Osteoblast (primary cell): ENCODE results near the gene UBTD2. TPM values are rescaled to one million over a fixed set of nuclear protein-coding genes. Genes with fewer than 3 reads are reported as not detected.

ENCODE experiments used
- DNase-seq: peaks from one replicate; pipeline ENCODE4 v3.0.0; 2011; ENCODE audit warnings: low spot score, mixed read lengths; ENCODE audit not compliant: insufficient read length; ENCODE audit errors: missing footprints
- H2AFZ ChIP-seq: 2 replicates; pipeline ENCODE4 v1.6.0; 2011; ENCODE audit warnings: mild to moderate bottlenecking, low read length
- H3K27ac ChIP-seq: 2 replicates; pipeline ENCODE4 v1.5.1; 2011; ENCODE audit warnings: mild to moderate bottlenecking, low read depth, low read length, moderate library complexity
- H3K27me3 ChIP-seq: 2 replicates; pipeline ENCODE4 v1.6.0; 2012; ENCODE audit warnings: mild to moderate bottlenecking, control low read depth, inconsistent platforms, low read length, moderate library complexity; ENCODE audit not compliant: insufficient read depth
- H3K36me3 ChIP-seq: 2 replicates; pipeline ENCODE4 v1.5.1; 2011; ENCODE audit warnings: mild to moderate bottlenecking, low read length, control low read depth, moderate library complexity; ENCODE audit not compliant: insufficient read depth
- H3K4me1 ChIP-seq: 2 replicates; pipeline ENCODE4 v1.5.1; 2011; ENCODE audit warnings: mild to moderate bottlenecking, low read length, control low read depth, moderate library complexity; ENCODE audit not compliant: insufficient read depth
- H3K4me2 ChIP-seq: 2 replicates; pipeline ENCODE4 v1.6.0; 2011; ENCODE audit warnings: mild to moderate bottlenecking, low read length; ENCODE audit not compliant: insufficient read depth
- H3K4me3 ChIP-seq: fragments of 200-600 bp; sonication (generic); 3 replicates; pipeline ENCODE4 v1.5.1; 2012; ENCODE audit warnings: mild to moderate bottlenecking, low read length, inconsistent platforms; ENCODE audit not compliant: insufficient read depth
- H3K79me2 ChIP-seq: 2 replicates; pipeline ENCODE4 v1.6.0; 2012; ENCODE audit warnings: mild to moderate bottlenecking, low read length, control low read depth, inconsistent platforms; ENCODE audit not compliant: insufficient read depth
- H3K9me3 ChIP-seq: 2 replicates; pipeline ENCODE4 v1.5.1; 2011; ENCODE audit warnings: low read depth, low read length, control low read depth
- H4K20me1 ChIP-seq: 2 replicates; pipeline ENCODE4 v1.6.0; 2012; ENCODE audit warnings: mild to moderate bottlenecking, low read length, control low read depth; ENCODE audit not compliant: insufficient read depth
- CTCF ChIP-seq: IDR thresholded peaks from 2 replicates; pipeline ENCODE4 v1.5.1; 2011; ENCODE audit warnings: mild to moderate bottlenecking, low read depth, low read length, moderate library complexity; ENCODE audit errors: extremely low read depth
- total RNA-seq: library from RNA; depleted of rRNA; stranded (reverse); fragments of >200 nt; gene quantifications from 2 replicates; pipeline ENCODE4 v1.2.3, GENCODE V29; 2012

The UBTD2 gene
- total RNA-seq, 1 donor: 37.6 TPM

- H3K4me1 ChIP-seq: peaks cover 30% of the 10 kb centered on the region
- H2AFZ ChIP-seq: no peak overlapping the region
- no peaks in the 10 kb centered on the region for H3K36me3 ChIP-seq
- H3K27ac ChIP-seq: no peak overlapping the region
- no peaks in the 10 kb centered on the region for H3K9me3 ChIP-seq
- H4K20me1 ChIP-seq: peaks cover 50% of the 10 kb centered on the region
- no peak for TF ChIP-seq CTCF
- H3K4me2 ChIP-seq: no peak overlapping the region
- H3K79me2 ChIP-seq: peaks cover 80% of the 10 kb centered on the region
- no peaks in the 10 kb centered on the region for H3K27me3 ChIP-seq
- no peak for DNase-seq
- H3K4me3 ChIP-seq: no peak overlapping the region
Measured at GRCh38 chr5:172280317-172280716, 3.2 kb downstream of the UBTD2 start.

GRCh38 chr5:172278356-172278755 is 5.2 kb downstream of the UBTD2 start:
- H3K79me2 ChIP-seq: peaks cover 98% of the 10 kb centered on the region

GRCh38 chr5:172276214-172276613 is 7.3 kb downstream of the UBTD2 start:
- H2AFZ ChIP-seq: no peak overlapping the region
- H3K27ac ChIP-seq: no peak overlapping the region
- DNase-seq: no peak
- H3K79me2 ChIP-seq: peaks cover 97% of the 10 kb centered on the region
- no peaks in the 10 kb centered on the region for H3K27me3 ChIP-seq
- no peak overlapping the region for H3K4me3 ChIP-seq
- peak overlapping the region; percentile 31 for H3K4me2 ChIP-seq
- TF ChIP-seq CTCF: no peak
- H4K20me1 ChIP-seq: peaks cover 60% of the 10 kb centered on the region
- no peaks in the 10 kb centered on the region for H3K9me3 ChIP-seq
- peaks cover 20% of the 10 kb centered on the region for H3K4me1 ChIP-seq
- H3K36me3 ChIP-seq: no peaks in the 10 kb centered on the region

More at GRCh38 chr5:172278356-172278755, 5.2 kb downstream of the UBTD2 start:
- Histone ChIP-seq H3K27me3 (no peaks in the 10 kb centered on the region), H3K4me3 (no peak overlapping the region), H3K9me3 (no peaks in the 10 kb centered on the region), H3K36me3 (no peaks in the 10 kb centered on the region), H3K4me1 (peaks cover 29% of the 10 kb centered on the region), H2AFZ (no peak overlapping the region), H4K20me1 (peaks cover 61% of the 10 kb centered on the region), H3K27ac (no peak overlapping the region), H3K4me2 (no peak overlapping the region)
- no peak for TF ChIP-seq CTCF
- no peak for DNase-seq

DNA sequence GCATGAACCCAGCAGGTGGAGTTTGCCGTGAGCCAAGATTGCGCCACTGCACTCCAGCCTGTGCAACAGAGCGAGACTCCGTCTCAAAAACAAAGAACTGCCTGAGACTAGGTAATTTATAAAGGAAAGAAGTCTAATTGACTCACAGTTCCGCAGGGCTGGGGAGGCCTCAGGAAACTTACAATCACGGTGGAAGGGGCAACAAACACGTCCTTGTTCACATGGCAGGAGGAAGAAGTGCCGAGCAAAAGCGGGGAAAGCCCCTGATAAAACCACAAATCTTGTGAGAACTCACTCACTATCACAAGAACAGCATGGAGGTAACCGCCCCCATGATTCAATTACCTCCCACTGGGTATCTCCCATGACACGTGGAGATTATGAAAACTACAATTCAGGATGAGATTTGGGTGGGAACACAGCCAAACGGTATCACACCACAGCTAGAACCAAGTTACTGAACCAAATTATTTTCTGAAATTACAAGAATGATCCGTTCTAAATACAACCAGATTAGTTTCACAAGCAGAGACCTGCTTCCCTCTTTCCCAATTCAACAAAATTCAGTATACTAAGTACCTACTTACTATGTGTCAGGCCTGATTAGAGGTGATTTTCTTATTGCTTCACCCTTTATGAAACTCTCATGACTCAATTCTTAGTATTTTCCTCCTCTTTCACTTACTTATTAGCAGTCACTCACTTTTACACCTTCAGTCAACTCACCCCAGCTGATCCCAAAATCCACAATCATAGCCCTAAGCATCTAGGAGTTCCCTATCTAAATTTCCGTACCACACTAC is 8.4 kb downstream of the UBTD2 start:
- H3K9me3 ChIP-seq: no peaks in the 10 kb centered on the region
- H3K27ac ChIP-seq: no peak overlapping the region
- no peak overlapping the region for H3K4me3 ChIP-seq
- no peak overlapping the region for H2AFZ ChIP-seq
- peaks cover 13% of the 10 kb centered on the region for H3K4me1 ChIP-seq
- H3K27me3 ChIP-seq: no peaks in the 10 kb centered on the region
- TF ChIP-seq CTCF: no peak
- H4K20me1 ChIP-seq: peaks cover 51% of the 10 kb centered on the region
- H3K4me2 ChIP-seq: no peak overlapping the region
- no peaks in the 10 kb centered on the region for H3K36me3 ChIP-seq
- H3K79me2 ChIP-seq: peaks cover 95% of the 10 kb centered on the region
- DNase-seq: no peak
